ENCODE data around the gene VPS13D. TPM values are rescaled to one million over a fixed set of nuclear protein-coding genes. Genes with fewer than 3 reads are reported as not detected.

The VPS13D gene
- total RNA-seq, 1 experiment from 2014 or later: 20.2 TPM

DNA sequence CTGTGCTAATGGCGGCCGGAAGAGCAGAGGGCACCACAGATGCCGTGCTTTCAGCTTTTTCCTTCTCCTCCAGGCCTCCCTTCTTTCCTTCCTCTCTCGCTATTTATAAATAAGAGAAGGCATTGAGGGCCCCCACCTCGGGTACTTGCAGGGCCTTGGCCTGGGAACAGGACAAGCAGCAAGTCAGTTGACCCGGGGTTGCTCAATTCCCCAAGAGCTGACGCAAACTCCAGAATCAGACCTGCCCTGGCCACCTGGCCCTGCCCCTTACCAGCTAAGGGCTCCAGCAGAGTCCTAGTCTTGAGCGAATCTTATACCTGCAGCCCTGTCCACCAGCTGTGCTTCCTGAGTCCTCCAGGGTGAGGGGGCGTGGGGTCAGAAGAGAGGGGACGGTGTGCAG lies 49.5 kb upstream of the VPS13D start:
- no peak for DNase-seq
- no peaks in the 10 kb centered on the region for H3K9me3 ChIP-seq (ENCODE audit: control insufficient read depth, low read depth, low read length)
- no peaks in the 10 kb centered on the region; the same call in 1 of the 2 replicates for H3K4me1 ChIP-seq (ENCODE audit: insufficient read depth, low read length)
- H3T11ph ChIP-seq (ENCODE audit: low read length): no peak overlapping the region
- H3K18ac ChIP-seq (ENCODE audit: insufficient read length, low read depth, low read length): no peak overlapping the region
- TF ChIP-seq, protein P1, sequence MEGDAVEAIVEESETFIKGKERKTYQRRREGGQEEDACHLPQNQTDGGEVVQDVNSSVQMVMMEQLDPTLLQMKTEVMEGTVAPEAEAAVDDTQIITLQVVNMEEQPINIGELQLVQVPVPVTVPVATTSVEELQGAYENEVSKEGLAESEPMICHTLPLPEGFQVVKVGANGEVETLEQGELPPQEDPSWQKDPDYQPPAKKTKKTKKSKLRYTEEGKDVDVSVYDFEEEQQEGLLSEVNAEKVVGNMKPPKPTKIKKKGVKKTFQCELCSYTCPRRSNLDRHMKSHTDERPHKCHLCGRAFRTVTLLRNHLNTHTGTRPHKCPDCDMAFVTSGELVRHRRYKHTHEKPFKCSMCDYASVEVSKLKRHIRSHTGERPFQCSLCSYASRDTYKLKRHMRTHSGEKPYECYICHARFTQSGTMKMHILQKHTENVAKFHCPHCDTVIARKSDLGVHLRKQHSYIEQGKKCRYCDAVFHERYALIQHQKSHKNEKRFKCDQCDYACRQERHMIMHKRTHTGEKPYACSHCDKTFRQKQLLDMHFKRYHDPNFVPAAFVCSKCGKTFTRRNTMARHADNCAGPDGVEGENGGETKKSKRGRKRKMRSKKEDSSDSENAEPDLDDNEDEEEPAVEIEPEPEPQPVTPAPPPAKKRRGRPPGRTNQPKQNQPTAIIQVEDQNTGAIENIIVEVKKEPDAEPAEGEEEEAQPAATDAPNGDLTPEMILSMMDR (conservative IDR thresholded peaks at IDR 0.05): no peak
- no peaks in the 10 kb centered on the region for H3K23me2 ChIP-seq (ENCODE audit: insufficient read length, low read depth, low read length, poor library complexity, severe bottlenecking)
- no peak overlapping the region for H2AFZ ChIP-seq (ENCODE audit: low read length)
- no peak overlapping the region for H2BK15ac ChIP-seq (ENCODE audit: low read depth, low read length)
- no peaks in the 10 kb centered on the region for H3K79me1 ChIP-seq (ENCODE audit: insufficient read depth, low read depth, low read length, poor library complexity, severe bottlenecking)
- H3K4ac ChIP-seq (ENCODE audit: low read depth, low read length): no peak overlapping the region
- H3K27ac ChIP-seq (ENCODE audit: insufficient read length, low read depth, low read length): no peak overlapping the region
- no peaks in the 10 kb centered on the region for H3K79me2 ChIP-seq (ENCODE audit: insufficient read depth, low read length)
- H2AK5ac ChIP-seq (ENCODE audit: insufficient read length, low read length): no peak overlapping the region
- H2BK20ac ChIP-seq (ENCODE audit: low read depth, low read length, poor library complexity, severe bottlenecking): no peak overlapping the region
- H3K9ac ChIP-seq (ENCODE audit: extremely low read depth, insufficient read length, low read length): no peak overlapping the region
- peaks cover 0 to 5% (median 1%) of the 10 kb centered on the region in 3 experiments; a peak in 2 of 7 replicates for H3K36me3 Mint-ChIP-seq (ENCODE audit: insufficient read depth in 1 of 3, low read depth in 3 of 3)
- H4K8ac ChIP-seq (replicated peaks; ENCODE audit: insufficient read length, low read depth, low read length): no peak overlapping the region
- H4K20me1 ChIP-seq (ENCODE audit: control insufficient read depth, insufficient read depth, insufficient read length): no peaks in the 10 kb centered on the region
- H3K23ac ChIP-seq (ENCODE audit: insufficient read length, low read depth, low read length): no peak overlapping the region
- H2BK12ac ChIP-seq (ENCODE audit: insufficient read length, low read depth, low read length): no peak overlapping the region
- H3K4me1 Mint-ChIP-seq: peaks cover 22 to 43% of the 10 kb centered on the region in 2 experiments
- no peak overlapping the region for H4K5ac ChIP-seq (ENCODE audit: insufficient read length, low read depth, low read length)
- H2BK120ac ChIP-seq (ENCODE audit: low read depth, low read length, poor library complexity, severe bottlenecking): no peak overlapping the region
- H3K9me3 Mint-ChIP-seq: peaks cover 0 to 4% of the 10 kb centered on the region in 2 experiments; a peak in 4 of 5 replicates
- no peak overlapping the region for H3K4me3 Mint-ChIP-seq
- H2BK5ac ChIP-seq (ENCODE audit: insufficient read length, low read length): no peak overlapping the region
- H3K4me2 ChIP-seq (ENCODE audit: insufficient read depth, insufficient read length, low read length): no peak overlapping the region
- no peak overlapping the region for H3K14ac ChIP-seq (ENCODE audit: insufficient read depth, low read length)
- H4K91ac ChIP-seq (ENCODE audit: insufficient read length, low read depth, low read length): no peak overlapping the region
- no CpG with 5 or more reads among the region's 10 CpGs for WGBS (ENCODE audit: extremely low coverage, insufficient read length, low lambda C conversion rate)
- H3K27ac Mint-ChIP-seq: no peak overlapping the region
- H3K27me3 ChIP-seq (ENCODE audit: insufficient read depth, low read length): no peaks in the 10 kb centered on the region
- H3K27me3 Mint-ChIP-seq (ENCODE audit: low read depth): peaks cover 4% of the 10 kb centered on the region
- no peak overlapping the region for H3K56ac ChIP-seq (ENCODE audit: insufficient read length, low read depth, low read length)

Data from H9 (cell line).